Neutrophil (primary cell): ENCODE results near the gene CAMTA1.

Experiments used
- H3K27ac ChIP-seq: fragments of 200-600 bp; sonication (generic); 2 replicates; pipeline ENCODE4 v1.5.1; 2016; ENCODE audit warnings: mild to moderate bottlenecking, moderate library complexity
- H3K27me3 ChIP-seq: fragments of 200-600 bp; sonication (generic); 2 replicates; pipeline ENCODE4 v1.6.0; 2016; ENCODE audit warnings: mild to moderate bottlenecking
- H3K36me3 ChIP-seq: fragments of 200-600 bp; sonication (generic); 2 replicates; pipeline ENCODE4 v1.5.1; 2017
- H3K4me1 ChIP-seq, 2 experiments: fragments of 200-600 bp in 1 of 2; sonication (generic) in 1 of 2; 1 replicate in 1 of 2; 2 replicates in 1 of 2; pipeline versions ENCODE4 v1.5.1 to v1.6.1; 2013 to 2016; ENCODE audit warnings: low read depth in 1 of 2, low read length in 1 of 2, mild to moderate bottlenecking in 1 of 2, moderate library complexity in 1 of 2; ENCODE audit not compliant: control insufficient read depth in 1 of 2, insufficient read depth in 1 of 2
- H3K4me3 ChIP-seq, 2 experiments: fragments of 200-600 bp in 1 of 2; sonication (generic) in 1 of 2; 1 replicate in 1 of 2; 2 replicates in 1 of 2; pipeline ENCODE4 v1.5.1; 2013 to 2016; ENCODE audit warnings: low read depth in 1 of 2, low read length in 1 of 2, mild to moderate bottlenecking in 1 of 2, moderate library complexity in 1 of 2
- H3K9me3 ChIP-seq: fragments of 200-600 bp; sonication (generic); 2 replicates; pipeline ENCODE4 v1.5.1; 2016
- TF ChIP-seq, protein P1 (sequence below): fragments of 200-600 bp; sonication (generic); IDR thresholded peaks from 2 replicates; pipeline ENCODE4 v1.5.1; 2016; ENCODE audit warnings: antibody characterized with exemption

The CAMTA1 gene

DNA sequence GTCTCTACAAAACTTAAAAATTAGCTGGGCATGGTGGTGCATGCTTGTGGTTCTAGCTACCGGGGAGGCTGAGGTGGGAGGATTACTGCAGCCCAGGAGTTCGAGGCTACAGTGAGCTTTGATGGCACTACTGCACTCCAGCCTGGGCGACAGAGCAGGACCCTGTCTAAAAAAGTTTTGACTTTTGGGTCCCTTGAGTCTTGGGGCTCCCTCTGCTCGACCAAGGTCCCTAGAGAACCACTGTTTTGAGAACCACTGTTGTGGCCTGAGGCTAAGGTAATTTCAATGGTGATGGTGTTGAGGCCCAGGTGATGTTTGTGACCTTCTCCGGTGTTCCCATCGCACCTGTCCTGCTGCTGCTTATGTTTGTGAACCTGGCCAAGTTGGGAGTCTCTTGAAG is 3.1 kb upstream of the CAMTA1 start:
- TF ChIP-seq, protein P1, sequence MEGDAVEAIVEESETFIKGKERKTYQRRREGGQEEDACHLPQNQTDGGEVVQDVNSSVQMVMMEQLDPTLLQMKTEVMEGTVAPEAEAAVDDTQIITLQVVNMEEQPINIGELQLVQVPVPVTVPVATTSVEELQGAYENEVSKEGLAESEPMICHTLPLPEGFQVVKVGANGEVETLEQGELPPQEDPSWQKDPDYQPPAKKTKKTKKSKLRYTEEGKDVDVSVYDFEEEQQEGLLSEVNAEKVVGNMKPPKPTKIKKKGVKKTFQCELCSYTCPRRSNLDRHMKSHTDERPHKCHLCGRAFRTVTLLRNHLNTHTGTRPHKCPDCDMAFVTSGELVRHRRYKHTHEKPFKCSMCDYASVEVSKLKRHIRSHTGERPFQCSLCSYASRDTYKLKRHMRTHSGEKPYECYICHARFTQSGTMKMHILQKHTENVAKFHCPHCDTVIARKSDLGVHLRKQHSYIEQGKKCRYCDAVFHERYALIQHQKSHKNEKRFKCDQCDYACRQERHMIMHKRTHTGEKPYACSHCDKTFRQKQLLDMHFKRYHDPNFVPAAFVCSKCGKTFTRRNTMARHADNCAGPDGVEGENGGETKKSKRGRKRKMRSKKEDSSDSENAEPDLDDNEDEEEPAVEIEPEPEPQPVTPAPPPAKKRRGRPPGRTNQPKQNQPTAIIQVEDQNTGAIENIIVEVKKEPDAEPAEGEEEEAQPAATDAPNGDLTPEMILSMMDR, result no peak
- Histone ChIP-seq H3K27ac (no peak overlapping the region), H3K36me3 (no peaks in the 10 kb centered on the region)

DNA sequence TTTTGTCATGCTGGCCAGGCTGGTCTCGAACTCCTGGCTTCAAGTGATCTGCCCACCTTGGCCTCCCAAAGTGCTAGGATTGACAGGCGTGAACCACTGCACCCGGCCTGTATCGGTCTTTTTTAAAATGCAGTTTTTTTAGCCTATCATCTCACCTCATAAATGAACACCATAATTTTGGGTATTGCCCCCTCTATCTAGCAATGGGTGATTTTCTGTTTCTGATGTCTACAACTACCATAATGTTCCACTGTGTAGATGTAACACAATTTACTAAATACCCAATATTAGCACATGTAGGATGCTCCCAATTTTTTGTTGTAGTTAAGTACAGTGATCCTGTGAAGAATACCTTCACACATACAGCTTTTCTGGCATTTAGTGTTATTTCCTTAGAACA is 2.0 kb upstream of the CAMTA1 start:
- no peaks in the 10 kb centered on the region for H3K36me3 ChIP-seq
- TF ChIP-seq, protein P1, result no peak
- peaks cover 15 to 18% of the 10 kb centered on the region in 2 experiments for H3K4me1 ChIP-seq
- H3K27ac ChIP-seq, result no peak overlapping the region
- no peak overlapping the region for H3K4me3 ChIP-seq
- peaks cover 5% of the 10 kb centered on the region for H3K27me3 ChIP-seq
- H3K9me3 ChIP-seq, result no peaks in the 10 kb centered on the region

More for the DNA sequence above, 3.1 kb upstream of the CAMTA1 start:
- Histone ChIP-seq H3K9me3 (no peaks in the 10 kb centered on the region), H3K4me3 (no peak overlapping the region), H3K4me1 (peaks cover 15 to 18% of the 10 kb centered on the region in 2 experiments), H3K27me3 (peaks cover 5% of the 10 kb centered on the region)

DNA sequence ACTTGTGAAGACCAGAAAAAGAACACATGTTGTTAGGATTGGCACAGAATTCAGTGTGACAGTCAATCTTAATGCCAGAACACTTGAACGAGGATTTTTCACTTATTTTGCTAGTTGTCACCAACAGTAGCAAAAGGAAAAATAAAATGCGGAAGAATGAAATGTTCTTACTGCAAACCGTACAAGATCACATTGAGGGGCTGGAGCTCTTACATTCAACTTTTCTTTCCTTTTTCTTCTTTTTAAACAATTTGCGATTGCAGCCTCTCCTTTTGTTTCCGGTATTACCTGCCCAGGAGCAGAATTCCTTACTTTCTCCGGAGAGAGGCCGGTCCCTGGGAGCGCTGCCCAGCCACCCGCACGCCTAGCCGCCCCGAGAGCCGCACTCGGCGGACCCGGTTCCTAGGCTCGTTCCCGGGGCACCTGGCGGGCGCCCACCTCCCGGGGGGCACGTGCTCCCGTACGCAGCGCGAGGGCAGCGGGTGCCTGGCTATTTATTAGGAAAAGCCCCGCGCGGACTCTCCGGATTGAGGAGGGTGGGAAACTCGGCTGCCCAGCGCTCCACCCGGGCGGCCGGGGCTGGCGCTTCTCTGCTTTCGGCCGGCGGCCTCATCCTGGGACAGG is 1.2 kb upstream of the CAMTA1 start:
- Histone ChIP-seq H3K4me3 (peak overlapping the region; percentile 80 to 93), H3K9me3 (no peaks in the 10 kb centered on the region)
- TF ChIP-seq, protein P1, result peak; percentile 4

DNA sequence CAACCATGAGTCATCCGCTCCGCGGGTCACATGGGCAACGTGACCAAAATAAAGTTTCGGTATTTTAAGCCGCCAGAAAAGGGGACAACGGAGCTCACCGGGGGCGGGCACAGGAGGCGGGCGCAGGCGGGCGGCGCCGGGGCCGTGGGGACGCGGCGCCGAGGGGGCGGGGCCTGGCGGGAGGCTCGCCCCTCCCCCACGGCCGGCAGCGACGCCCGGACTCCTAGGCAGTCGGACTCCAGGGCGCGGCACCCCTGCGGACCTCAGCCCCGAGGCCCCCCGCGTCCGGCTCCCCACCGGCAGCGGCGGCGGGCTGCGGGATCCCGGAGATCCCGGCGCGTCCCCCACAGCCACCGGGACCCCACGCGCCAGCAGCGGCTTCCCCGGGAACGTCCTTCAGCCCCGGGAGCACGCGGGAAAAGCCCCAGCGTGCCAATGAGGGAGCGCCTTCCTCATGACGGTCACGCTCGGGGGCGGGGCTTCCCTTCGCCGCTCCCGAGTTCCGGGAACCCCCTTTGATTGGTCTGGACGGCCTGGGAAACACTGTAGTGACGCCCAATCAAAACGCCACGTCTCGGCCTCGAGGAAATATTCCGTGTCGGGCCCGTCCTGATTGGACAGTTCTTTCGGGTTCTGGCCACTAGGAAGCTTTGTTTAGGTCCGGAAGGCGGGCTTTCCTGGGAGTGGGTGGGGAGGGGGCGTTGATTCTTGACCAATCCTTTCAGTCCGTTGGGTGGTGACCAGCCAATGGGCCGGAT is 515 bp upstream of the CAMTA1 start:
- H3K4me1 ChIP-seq, result peaks cover 18 to 19% of the 10 kb centered on the region in 2 experiments
- H3K9me3 ChIP-seq, result no peaks in the 10 kb centered on the region
- TF ChIP-seq, protein P1, result peak; percentile 11
- peak overlapping the region; percentile 80 to 93 for H3K4me3 ChIP-seq
- no peaks in the 10 kb centered on the region for H3K36me3 ChIP-seq
- peak overlapping the region; percentile 95 for H3K27ac ChIP-seq
- H3K27me3 ChIP-seq, result peaks cover 5% of the 10 kb centered on the region

More for the DNA sequence above, 1.2 kb upstream of the CAMTA1 start:
- H3K27ac ChIP-seq, result peak overlapping the region; percentile 95
- peaks cover 18% of the 10 kb centered on the region in 2 experiments for H3K4me1 ChIP-seq
- peaks cover 5% of the 10 kb centered on the region for H3K27me3 ChIP-seq
- H3K36me3 ChIP-seq, result no peaks in the 10 kb centered on the region

DNA sequence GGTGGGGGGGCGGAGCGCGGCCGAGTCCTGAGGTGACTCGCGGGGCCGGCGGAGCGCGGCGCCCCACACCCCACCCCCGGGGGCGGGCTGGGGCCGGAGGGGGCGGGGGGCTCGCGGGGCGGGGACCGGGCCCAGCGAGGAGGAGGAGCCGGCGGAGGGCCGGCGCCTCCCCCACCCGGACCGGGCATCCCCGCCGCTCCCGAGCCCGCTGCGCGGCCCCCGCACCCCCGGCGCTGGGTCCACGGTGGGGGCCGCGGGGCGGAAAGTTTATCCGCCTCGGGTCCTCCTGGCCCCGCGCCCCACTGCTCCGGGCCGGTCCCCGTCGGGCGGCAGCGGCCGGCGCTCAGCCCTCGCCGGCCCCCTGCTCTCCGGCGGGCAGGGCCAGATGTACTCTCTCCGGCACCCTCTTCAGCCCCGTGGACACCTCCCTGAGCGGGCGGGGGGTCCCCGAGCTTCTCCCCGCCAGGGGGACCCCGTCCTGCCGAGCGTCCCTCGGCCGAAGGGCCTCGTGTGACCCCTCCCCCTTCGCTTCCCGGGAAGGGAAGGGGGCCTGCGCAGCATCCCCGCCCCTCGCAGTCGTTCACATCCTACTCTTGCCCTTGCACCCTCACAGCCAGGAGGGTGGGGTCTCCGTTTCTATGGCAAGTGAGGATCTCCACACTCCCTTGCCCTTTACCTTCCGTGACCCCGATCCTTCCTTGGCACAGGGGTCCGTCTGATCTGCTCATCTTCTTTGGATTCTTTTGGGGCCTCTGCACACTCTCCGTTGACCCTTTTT is 663 bp downstream of the CAMTA1 start:
- peak overlapping the region; percentile 66 to 80 for H3K4me3 ChIP-seq
- peaks cover 5% of the 10 kb centered on the region for H3K27me3 ChIP-seq
- H3K9me3 ChIP-seq, result no peaks in the 10 kb centered on the region
- no peaks in the 10 kb centered on the region for H3K36me3 ChIP-seq
- H3K27ac ChIP-seq, result peak overlapping the region; percentile 36
- H3K4me1 ChIP-seq, result peaks cover 18 to 19% of the 10 kb centered on the region in 2 experiments
- TF ChIP-seq, protein P1, result no peak
